DMS79 (cell line): Measurements from ENCODE around the gene DIAPH2.
"Not testable (repeated sequence)": the region's sequence is repeated elsewhere in the genome, so short reads cannot be mapped to it uniquely, and the experiment has no call there.

Experiments used
- DNase-seq: peaks from one replicate; lab custom pipeline; 2025; lab: John Stamatoyannopoulos, UW

Gene DIAPH2

GRCh38 chrX:96719161-96719875 lies 34.7 kb downstream of the DIAPH2 start:
- DNase-seq, result no peak

DNA sequence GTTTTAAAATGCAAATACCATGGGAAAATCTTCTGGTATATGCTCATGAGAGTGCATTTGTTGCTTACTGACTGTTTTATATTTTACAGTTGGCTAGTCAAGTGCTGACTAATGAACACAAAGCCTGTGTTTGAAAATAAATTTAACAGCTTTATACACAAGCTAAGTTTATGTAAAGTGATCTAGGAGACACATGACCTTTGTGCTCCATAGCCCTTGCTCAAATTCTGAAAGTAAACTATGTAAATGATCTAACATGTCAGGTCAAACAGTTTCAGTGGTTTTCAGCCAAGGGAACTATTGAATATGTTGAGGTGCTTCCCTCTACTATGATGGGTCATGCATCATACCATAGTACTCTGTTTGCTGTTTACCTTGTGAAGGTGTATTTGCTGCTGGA lies 36.7 kb downstream of the DIAPH2 start:
- DNase-seq, result no peak

- no peak for DNase-seq
These were observed 38.1 kb downstream of the DIAPH2 start for GRCh38 chrX:96722781-96723180.

- DNase-seq, result no peak
These were observed 44.4 kb downstream of the DIAPH2 start for GRCh38 chrX:96729053-96729452.

- DNase-seq, result no peak
These were observed 45.4 kb downstream of the DIAPH2 start for GRCh38 chrX:96729868-96730643.

DNA sequence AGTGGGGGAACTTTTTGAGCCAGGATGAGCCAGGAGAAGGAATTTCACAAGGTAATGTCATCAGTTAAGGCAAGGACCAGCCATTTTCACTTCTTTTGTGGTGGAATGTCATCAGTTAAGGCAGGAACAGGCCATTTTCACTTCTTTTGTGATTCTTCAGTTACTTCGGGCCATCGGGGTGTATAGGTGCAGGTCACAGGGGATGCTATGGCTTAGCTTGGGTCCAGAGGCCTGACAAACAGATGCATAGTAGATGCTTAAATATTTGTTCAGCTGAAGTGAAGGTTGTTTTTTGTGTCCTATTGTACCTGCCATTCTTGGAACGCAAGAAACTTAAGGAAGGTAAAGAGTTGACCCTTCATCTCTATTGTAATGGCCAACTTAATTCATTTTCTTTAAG lies 46.4 kb downstream of the DIAPH2 start:
- DNase-seq, result not testable (repeated sequence)

DNA sequence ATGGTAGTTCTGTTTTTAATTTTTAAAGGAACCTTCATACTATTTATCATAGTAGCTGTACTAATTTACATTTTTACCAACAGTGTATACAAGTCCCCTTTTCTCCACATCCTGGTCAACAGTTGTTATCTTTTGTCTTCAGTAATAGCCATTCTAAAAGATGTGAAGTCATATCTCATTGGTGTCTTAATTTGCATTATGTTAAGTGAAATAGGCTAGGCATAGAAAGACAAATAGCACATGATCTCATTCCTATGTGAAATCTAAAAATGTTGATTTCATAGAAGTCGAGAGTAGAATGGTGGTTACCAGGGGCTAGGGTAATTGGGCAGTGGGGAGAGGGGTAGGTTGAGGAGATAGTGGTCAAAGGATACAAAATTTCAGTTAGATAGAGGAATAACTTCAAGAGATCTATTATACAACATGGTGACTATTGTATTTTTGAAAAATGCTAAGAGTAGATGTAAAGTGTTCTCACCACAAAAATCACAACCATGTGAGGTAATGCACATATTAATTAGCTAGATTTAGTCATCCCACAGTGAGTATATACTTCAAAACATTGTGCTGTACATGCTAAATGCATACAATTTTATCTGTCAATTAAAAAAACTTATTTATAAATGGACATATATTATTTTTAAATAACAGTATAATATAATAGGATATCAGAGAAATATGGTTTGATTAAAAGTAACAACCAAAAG lies 58.9 kb downstream of the DIAPH2 start:
- DNase-seq, result no peak

GRCh38 chrX:96752781-96753180 lies 68.1 kb downstream of the DIAPH2 start:
- no peak for DNase-seq

DNA sequence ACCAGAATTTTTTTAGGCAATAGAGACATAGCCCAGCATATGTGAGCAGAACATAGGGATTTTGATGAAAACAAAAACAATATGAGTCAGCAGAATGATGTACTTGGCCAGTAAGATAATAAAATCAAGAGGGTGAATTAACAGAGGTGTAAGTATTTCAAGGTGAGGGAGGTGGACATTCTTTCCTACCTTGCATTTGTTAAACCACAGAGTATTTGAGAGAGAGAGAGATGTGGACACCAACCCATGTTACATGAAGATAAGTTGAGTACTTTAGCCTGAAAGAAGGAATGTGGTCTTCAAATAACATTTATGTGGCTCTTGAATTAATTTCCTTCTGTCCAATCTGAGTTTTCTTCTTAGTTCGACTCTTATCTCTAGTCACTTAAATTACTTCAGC lies 68.6 kb downstream of the DIAPH2 start:
- no peak for DNase-seq

GRCh38 chrX:96756491-96756890 lies 71.8 kb downstream of the DIAPH2 start:
- no peak for DNase-seq

GRCh38 chrX:96761566-96761965 lies 76.9 kb downstream of the DIAPH2 start:
- no peak for DNase-seq

- no peak for DNase-seq
These were observed 79.0 kb downstream of the DIAPH2 start for GRCh38 chrX:96763608-96764007.

GRCh38 chrX:96764864-96765263 lies 80.2 kb downstream of the DIAPH2 start:
- no peak for DNase-seq

DNA sequence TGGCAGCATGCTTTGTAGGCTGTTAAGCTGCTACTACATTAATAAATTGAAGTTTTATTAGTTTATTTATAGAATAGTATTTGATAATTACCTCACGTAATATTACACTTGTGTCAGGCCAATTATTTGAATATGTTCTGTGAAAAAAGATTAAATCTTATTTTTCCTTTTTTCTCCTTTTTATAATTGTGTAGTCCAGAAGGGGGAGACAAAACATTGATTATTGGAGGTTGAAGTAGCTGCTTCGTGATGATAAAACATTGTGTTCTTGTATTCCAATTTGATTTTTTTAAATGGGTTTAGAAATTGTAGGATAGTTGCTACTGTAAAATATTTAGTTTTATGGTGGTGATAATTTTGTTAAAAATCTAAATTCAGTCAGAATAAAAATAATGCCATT lies 85.7 kb downstream of the DIAPH2 start:
- no peak for DNase-seq

DNA sequence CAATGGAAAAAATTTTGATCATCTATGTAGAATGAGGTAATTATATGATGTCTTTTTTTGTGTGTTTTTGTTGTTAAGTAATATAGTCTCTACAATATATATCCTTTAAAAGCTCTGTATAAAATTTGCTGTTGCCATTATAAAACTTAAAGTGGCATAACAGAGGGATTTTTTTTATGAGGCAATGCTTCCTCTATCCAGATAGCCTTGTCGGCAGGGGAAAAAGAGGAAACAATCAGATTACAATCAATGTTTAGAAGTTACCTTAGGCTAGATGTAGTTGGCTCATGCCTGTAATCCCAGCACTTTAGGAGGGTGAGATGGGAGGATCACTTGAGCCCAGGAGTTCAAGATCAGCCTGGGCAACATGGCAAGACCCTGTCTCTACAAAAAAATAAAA lies 86.8 kb downstream of the DIAPH2 start:
- DNase-seq, result no peak

DNA sequence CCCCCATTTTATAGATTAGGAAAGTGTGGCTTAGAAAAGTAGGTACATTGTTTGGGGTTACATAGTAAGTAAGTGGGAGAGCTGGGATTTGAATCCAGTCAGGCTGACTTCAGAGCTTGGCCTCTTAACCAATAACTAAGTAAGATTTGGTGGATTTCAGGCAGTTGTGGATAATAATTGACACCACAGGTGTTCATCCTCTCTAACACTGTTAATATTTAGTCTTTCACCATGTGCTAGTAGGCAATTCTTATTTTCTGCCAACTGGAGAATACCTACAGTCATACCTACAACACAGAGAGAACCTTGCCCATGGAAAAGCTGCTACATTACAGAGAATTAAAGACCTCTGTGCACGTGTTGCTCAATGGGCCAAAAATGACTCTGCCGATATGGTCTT lies 89.5 kb downstream of the DIAPH2 start:
- DNase-seq, result no peak

DNA sequence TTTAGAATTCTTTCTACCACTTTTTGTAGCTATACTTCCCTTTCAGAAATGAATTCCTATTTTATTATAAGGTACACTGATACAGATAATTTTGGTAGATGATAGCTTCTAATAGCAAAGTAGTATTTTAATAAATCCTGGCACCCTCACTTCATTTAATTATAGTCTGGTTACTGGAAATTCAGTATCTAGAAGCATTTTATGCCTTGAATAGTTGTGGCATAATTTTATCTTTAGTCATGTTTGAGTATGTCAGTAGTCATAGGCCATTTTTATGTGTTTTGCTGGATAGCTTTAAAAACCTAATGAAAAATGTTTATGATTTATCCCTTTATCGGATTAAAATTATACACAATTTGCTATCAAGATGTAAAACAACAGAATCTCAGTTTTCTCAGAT lies 92.3 kb downstream of the DIAPH2 start:
- DNase-seq, result no peak

- no peak for DNase-seq
These were observed 106.9 kb downstream of the DIAPH2 start for GRCh38 chrX:96791559-96791958.

- no peak for DNase-seq
These were observed 107.4 kb downstream of the DIAPH2 start for GRCh38 chrX:96792047-96792446.

- no peak for DNase-seq
These were observed 114.3 kb downstream of the DIAPH2 start for GRCh38 chrX:96798982-96799381.

DNA sequence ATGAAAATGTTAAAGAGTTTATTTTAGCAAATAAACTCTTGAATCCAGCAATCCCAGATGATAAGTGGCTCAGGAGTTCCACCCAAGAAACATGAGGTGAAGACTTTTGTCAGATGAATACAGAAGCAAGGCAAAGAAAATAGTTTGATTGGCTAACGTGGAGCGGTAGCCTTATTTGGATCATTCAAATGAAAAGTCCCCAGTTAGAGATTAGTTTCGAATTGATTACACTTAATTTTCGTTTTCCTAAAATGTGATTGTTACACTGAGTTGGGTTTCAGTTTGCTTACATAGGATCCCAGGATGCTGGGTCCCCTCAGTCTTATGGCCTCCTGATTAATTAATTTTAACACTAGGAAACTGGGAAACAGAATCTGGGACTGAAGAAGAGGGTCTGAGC lies 122.7 kb downstream of the DIAPH2 start:
- no peak for DNase-seq

DNA sequence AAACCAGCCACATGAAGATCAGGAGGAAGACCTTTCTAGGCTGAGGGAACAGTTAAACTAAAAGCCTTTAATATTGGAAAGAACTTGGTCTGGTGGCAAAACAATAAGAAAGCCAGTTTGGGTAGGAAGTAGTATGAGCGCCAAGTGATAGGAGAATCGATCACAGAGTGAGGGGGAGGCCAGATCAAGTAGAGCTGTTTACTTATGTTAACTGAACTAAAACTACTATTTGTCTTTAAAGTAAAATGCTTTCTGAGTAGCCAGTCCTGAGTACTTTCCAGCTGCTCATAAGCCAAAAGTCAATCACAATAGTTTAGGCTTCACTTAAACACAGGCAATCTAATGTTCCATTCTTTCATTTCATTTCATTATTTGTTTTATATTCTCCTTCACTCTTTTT lies 136.3 kb downstream of the DIAPH2 start:
- DNase-seq, result no peak

- no peak for DNase-seq
These were observed 139.5 kb downstream of the DIAPH2 start for GRCh38 chrX:96824166-96824565.
